Measurements from ENCODE around the gene ZNF48. TPM values are rescaled to one million over a fixed set of nuclear protein-coding genes. Genes with fewer than 3 reads are reported as not detected.
A peak's percentile ranks its signal among the peaks of the same experiment; 100 is the strongest.

ZNF48 gene
- total RNA-seq, 1 experiment from 2014 or later = 46.3 TPM

DNA sequence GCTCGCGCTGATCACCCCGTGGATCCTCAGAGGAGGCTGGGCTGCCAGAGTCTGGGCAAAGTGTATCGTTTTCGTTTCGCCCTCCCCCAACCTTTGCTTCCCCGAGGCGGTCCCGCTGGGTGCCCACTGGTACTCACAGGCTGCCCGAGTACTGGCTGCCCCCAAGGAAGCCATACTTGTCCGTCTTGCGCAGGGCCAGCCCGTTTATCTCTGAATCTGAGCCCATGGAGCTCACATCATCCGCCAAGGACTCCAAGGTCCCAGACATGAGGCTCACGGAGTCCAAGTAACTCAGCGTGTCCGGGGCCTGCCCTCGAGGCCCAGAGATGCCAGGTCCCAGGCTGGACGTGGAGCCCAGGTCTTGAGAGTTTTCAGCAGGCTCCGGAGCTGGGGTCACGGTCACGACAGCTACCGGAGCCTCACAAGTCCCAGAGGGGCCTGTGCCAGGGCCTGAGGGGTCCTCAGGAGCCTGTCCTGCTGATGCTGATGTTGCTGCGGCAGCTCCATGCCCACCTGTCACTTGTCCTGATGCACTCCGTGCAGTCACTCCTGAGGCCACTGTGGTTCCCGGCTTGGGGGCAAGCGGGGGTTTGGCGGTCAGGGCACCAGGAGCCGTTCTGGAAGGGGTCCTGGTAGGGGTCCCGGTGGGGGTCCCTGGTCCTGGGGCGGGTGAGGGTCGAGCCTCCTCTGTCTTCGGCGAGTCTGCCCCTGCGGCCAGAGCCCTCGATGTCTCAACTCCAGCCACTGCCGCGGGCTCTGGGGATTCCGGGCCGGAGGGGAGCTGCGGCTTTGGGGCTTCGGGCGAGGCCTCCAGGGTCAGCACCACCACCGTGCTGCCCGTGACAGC is 25.9 kb upstream of the ZNF48 start:
- no peaks in the 10 kb centered on the region for H3K27me3 ChIP-seq (ENCODE audit: control insufficient read depth, insufficient read depth, low read length)
- DNase-seq = no peak
- H3K4me3 ChIP-seq (ENCODE audit: insufficient read depth, low read depth, low read length) = peak overlapping the region; percentile 62
- H3K36me3 ChIP-seq (replicated peaks; ENCODE audit: control insufficient read depth, insufficient read depth, low read length) = peaks cover 1% of the 10 kb centered on the region

DNA sequence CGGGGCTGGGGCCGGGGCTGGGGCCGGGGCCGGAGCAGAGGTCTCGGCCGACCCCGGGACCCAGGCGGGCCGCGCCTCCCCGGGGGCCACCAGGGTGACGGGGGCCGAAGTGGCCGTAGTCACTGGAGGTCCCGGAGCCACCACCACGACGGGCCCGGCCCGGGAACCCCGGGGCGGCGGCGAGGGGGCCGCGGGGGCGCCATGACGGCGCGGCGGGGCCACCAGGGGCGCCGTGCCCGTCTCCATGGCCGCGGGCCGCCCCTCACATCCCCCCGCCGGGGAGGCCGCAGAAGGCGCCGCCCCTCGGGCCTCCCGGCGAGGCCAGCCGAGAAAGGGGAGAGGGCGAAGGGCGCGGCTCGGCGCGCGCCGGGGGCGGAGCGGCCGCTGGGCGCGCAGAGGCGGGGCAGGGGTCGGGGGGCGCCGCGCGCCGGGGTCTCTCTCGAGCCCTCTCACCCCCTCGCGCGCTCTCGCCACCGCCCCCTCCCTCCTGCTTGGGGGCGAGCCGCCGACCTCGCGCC is 25.2 kb upstream of the ZNF48 start:
- no peak for DNase-seq
- no peaks in the 10 kb centered on the region; the same call in 1 of the 2 replicates for H3K36me3 ChIP-seq (replicated peaks; ENCODE audit: control insufficient read depth, insufficient read depth, low read length)

DNA sequence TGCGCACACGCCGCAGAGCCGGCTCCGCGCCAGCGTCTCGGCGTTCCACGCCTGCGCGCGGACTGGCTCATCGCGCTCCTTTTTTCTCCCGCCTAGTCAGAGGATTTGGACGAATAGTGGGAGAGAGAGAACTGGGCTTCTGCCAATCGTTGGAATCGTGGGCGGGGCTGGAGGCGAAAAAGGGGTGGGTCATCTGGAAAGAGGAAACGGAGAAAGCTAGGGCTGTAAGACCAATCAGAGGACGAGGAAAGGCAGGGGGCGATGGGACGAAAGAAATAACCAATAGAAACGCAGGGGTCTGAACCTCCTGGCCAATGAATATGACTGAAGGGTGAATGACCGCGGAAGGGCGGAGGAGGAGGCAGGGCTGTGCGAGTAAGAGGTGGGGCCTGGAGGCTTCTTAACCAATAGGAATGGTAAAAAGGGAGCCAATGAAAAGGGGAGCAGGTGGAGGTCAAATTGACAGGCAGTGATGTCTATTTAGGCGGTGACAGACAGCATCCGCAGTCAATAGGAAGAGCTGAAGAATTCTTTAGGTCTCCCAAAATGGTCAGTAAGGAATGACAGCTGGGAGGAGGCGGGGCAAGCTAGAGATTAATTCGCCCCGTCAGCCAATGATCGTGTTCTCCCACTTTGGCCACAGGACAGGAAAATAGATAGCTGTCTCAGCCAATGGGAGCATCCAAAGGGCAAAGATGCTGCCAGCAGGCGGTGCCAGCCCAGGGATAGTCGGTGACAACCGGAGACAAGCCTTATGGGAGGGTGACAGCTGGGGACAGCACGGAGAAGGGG is 24.6 kb upstream of the ZNF48 start, which contains the start of gene TBC1D10B:
TSS of gene TBC1D10B (minus strand) at position 39 of the 792 bp plus-strand sequence. CDS start 311 bp downstream, outside the sequence.
- Histone ChIP-seq H3K27me3 (ENCODE audit: control insufficient read depth, insufficient read depth, low read length) (no peaks in the 10 kb centered on the region), H3K36me3 (replicated peaks; ENCODE audit: control insufficient read depth, insufficient read depth, low read length) (no peaks in the 10 kb centered on the region), H3K4me3 (ENCODE audit: insufficient read depth, low read depth, low read length) (peak within 1 kb of the TSS; percentile 62)
- DNase-seq = peak; percentile 98

More for the DNA sequence above, 25.2 kb upstream of the ZNF48 start:
- peak overlapping the region; percentile 62 for H3K4me3 ChIP-seq (ENCODE audit: insufficient read depth, low read depth, low read length)
- H3K27me3 ChIP-seq (ENCODE audit: control insufficient read depth, insufficient read depth, low read length) = no peaks in the 10 kb centered on the region

DNA sequence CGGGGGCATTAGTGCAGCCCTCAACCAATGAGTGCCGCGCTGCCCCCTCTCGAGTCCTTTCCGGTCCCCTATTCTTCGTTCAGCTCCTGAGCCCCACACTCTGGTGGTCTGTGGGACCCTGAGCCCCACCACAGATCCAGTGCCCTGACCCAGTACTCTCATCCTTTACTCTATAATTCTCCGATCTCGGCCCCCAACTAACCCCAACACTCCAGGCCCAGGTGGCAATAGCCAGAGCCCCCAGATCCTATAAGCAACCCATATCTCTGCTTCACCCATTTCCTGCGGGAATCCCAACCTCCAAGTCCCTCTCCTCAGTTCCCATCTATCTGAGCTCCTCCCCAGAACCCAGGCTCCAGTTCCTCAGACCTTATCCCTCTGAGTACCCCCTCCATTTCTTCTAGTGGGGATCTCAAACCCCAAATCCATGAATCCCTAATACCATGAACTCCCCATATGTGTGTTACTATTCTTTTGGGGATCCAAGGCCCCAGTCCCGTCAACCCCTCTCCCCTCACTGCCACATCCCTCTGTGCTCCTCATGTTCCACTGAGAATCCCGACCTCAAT is 23.9 kb upstream of the ZNF48 start:
- DNase-seq = no peak
- Histone ChIP-seq H3K4me3 (ENCODE audit: insufficient read depth, low read depth, low read length) (peak overlapping the region; percentile 43), H3K36me3 (replicated peaks; ENCODE audit: control insufficient read depth, insufficient read depth, low read length) (no peaks in the 10 kb centered on the region), H3K27me3 (ENCODE audit: control insufficient read depth, insufficient read depth, low read length) (no peaks in the 10 kb centered on the region)

DNA sequence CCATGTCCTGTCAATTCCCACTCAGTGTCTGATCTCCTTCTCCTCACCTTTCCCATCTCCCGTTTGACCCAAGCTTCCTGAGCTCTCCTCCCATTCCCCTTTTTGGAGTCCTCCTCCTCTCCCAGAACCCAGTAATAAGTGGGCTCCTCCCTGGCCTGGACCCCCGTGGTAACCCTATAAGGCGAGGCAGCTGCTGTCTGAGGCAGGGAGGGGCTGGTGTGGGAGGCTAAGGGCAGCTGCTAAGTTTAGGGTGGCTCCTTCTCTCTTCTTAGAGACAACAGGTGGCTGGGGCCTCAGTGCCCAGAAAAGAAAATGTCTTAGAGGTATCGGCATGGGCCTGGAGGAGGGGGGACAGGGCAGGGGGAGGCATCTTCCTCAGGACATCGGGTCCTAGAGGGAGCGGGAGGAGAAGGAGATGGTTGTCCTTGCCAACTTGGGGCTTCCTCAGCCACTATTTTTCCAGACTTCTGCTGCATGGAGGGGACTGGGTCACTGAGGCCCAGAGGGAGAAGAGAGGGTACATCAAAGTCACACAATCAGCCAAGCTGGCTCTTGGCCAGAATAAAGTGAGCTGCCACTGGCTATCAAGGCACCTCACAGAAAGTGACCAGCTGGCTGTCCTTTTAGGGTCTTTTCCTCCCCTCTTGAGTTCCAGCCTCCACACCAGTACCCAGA is 23.0 kb upstream of the ZNF48 start:
- Histone ChIP-seq H3K4me3 (ENCODE audit: insufficient read depth, low read depth, low read length) (no peak overlapping the region), H3K36me3 (replicated peaks; ENCODE audit: control insufficient read depth, insufficient read depth, low read length) (no peaks in the 10 kb centered on the region), H3K27me3 (ENCODE audit: control insufficient read depth, insufficient read depth, low read length) (no peaks in the 10 kb centered on the region)
- DNase-seq = no peak

DNA sequence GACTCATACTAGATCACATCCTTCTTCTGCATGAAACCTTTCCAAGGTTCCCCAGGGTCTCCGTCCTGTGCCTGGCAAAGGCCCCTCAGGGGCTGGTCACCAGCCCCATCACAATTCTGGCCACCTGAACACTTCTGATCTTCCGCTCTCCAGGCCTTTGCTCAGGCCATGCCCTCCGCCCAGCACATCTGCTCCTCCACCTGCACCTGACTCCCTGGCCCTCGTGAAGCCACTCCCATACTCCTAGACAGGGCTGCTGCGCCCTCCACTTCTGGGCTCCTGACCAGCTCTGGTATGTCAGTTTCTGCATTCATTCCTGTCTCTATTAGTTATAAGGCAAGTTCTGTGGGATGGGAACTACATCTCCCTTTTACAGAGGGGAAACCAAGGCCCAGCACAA is 22.5 kb upstream of the ZNF48 start:
- Histone ChIP-seq H3K4me3 (ENCODE audit: insufficient read depth, low read depth, low read length) (no peak overlapping the region), H3K36me3 (replicated peaks; ENCODE audit: control insufficient read depth, insufficient read depth, low read length) (no peaks in the 10 kb centered on the region), H3K27me3 (ENCODE audit: control insufficient read depth, insufficient read depth, low read length) (no peaks in the 10 kb centered on the region)
- no peak for DNase-seq

DNA sequence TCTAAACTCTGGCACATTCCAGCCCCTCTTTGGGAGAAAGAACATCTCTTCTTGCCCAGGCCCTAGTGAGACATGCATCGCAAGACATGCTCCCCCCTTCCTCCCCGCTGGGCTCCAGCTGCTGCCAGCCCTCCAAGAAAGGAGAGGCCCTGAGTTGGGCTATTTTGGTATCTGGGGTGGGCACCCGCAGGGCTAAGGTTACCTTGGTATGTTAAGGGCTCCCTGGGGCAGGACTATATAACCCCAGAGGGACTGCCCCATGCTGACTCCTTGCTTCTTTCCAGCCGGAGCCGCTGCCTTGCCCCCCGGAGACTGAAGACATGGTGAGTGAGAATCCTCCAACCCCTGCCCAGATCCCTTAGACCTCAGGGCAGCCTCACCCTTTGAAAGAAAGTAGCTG is 20.7 kb upstream of the ZNF48 start, which contains the start of gene MYL11:
TSS of gene MYL11 (plus strand) at position 265 of the 400 bp plus-strand sequence. CDS start at position 321, 56 bp downstream.
- Histone ChIP-seq H3K27me3 (ENCODE audit: control insufficient read depth, insufficient read depth, low read length) (no peaks in the 10 kb centered on the region), H3K36me3 (replicated peaks; ENCODE audit: control insufficient read depth, insufficient read depth, low read length) (no peaks in the 10 kb centered on the region), H3K4me3 (ENCODE audit: insufficient read depth, low read depth, low read length) (no peak within 1 kb of the TSS)
- no peak for DNase-seq

DNA sequence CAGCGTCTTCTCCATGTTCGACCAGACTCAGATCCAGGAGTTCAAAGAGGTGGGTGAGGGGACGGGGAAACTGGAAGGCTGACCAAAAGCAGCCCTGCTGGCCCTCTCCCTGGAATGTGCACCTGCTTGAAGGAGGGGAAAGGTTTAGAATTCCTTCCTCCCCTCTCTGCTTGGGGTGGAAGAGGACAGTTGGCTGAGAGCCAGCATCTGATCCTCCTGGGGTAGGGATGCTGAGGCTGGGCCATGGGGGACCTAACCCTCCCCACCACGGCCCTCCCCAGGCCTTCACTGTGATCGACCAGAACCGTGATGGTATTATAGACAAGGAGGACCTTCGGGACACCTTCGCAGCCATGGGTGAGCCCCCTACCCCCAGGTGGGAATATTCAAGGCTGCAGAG is 19.4 kb upstream of the ZNF48 start:
- DNase-seq = no peak
- Histone ChIP-seq H3K36me3 (replicated peaks; ENCODE audit: control insufficient read depth, insufficient read depth, low read length) (no peaks in the 10 kb centered on the region), H3K4me3 (ENCODE audit: insufficient read depth, low read depth, low read length) (no peak overlapping the region), H3K27me3 (ENCODE audit: control insufficient read depth, insufficient read depth, low read length) (no peaks in the 10 kb centered on the region)

DNA sequence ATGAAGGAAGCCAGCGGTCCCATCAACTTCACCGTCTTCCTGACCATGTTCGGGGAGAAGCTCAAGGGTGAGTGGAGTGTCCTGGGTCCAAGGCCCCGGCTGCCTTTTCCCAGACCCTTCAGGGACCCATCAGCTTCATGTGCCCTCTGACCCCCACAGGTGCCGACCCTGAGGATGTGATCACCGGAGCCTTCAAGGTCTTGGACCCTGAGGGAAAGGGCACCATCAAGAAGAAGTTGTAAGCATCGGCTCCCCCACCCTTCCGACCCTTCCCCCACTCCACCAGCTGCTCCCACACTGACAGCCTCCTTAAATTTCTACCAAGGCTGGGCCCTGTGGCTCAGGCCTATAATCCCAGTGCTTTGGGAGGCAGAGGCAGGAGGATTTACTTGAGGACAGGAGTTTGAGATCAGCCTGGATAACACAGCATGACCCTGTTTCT is 18.7 kb upstream of the ZNF48 start:
- DNase-seq = no peak
- Histone ChIP-seq H3K4me3 (ENCODE audit: insufficient read depth, low read depth, low read length) (no peak overlapping the region), H3K36me3 (replicated peaks; ENCODE audit: control insufficient read depth, insufficient read depth, low read length) (no peaks in the 10 kb centered on the region), H3K27me3 (ENCODE audit: control insufficient read depth, insufficient read depth, low read length) (no peaks in the 10 kb centered on the region)

DNA sequence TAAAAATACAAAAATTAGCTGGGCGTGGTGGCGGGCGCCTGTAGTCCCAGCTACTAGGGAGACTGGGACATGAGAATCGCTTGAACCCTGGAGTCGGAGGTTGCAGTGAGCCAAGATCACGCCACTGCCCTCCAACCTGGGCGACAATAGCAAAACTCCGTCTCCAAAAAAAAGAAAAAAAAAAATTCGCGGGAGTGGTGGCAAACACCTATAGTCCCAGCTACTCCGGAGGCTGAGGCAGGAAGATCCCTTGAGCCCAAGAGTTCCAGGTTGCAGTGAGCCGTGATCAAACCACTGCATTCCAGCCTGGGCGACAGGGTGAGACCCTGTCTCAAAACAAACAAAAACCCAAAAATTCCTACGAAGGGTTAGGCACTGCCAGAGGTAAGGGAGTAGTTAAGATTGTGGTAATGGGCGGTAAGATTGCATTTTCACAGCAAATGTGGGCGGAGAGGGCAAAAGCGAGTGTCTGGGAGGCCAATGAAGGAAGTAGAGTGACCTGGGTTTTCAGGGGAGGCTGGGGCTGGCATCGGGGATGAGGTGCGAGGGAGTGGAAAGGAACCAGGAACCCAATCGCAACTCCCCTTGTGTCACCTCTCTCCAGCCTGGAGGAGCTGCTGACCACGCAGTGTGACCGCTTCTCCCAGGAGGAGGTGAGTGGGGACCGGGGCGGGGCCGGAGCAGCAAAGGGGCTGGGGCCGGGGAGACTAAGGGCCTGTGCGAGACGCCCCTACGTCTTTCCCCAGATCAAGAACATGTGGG is 18.0 kb upstream of the ZNF48 start:
- Histone ChIP-seq H3K4me3 (ENCODE audit: insufficient read depth, low read depth, low read length) (peak overlapping the region; percentile 68), H3K27me3 (ENCODE audit: control insufficient read depth, insufficient read depth, low read length) (no peaks in the 10 kb centered on the region), H3K36me3 (replicated peaks; ENCODE audit: control insufficient read depth, insufficient read depth, low read length) (no peaks in the 10 kb centered on the region)
- DNase-seq = no peak

DNA sequence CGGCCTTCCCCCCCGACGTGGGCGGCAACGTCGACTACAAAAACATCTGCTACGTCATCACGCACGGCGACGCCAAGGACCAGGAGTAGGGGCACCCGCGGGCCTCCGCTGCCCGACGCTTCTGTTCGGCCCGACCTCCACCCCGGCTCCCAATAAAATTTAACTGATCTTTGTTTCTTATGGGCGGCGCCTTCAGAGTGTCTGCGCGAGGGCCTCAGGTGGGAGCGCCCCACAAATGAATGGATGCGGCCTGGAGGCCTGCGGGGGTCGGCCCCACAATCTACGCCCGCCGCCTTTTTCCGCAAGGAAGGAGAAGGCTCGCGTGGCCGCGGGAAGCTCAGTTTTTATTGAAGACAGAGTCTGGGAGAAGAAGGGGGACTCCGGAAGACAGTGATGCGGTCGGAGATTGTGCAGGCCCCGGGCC is 17.4 kb upstream of the ZNF48 start:
- H3K36me3 ChIP-seq (replicated peaks; ENCODE audit: control insufficient read depth, insufficient read depth, low read length) = no peaks in the 10 kb centered on the region
- DNase-seq = peak; percentile 92

DNA sequence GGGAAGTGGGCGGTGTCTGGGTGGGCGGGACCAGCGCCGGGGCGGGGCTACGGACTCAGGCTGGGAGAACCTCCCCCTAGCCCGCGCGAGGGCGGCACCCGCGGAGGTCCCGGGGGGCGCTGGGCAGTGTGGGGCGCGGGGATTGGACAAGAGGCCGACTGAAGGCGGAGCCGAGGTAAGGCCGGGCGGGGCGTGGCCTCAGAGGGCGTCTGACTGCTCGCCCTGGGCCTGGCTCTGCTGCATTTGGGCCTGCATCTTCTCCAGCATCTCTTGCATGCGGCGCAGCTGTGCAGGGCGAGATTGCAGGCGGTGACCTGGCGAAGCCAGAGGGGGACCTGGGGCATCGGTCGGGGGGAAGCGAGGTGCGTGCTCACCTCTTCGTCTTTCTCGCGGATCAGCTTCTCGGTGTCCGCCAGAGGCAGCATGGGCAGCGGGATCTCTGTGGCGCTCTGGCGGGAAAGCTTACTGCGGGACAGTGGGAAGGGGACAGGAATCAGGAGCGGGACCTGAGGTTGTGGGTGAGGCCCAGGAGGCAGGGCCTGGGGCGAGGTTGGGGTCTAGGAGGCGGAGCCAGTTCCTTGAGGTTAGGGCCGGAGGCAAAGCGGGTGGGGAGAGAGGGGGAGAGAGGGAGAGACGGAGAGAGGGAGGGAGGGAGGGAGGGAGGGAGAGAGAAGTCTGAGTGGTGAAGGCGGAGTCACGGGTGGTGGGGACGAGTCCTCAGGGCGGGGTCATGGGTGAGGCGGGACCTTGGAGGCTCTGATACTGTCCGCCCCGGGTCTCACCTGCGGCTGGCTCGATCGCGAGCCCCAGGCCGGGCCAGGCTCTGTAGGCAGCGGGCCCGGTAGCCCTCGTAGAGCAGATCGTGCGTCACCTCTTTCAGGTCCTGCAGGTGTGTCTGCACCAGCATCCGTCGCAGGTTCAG is 16.7 kb upstream of the ZNF48 start:
- H3K27me3 ChIP-seq (ENCODE audit: control insufficient read depth, insufficient read depth, low read length) = no peaks in the 10 kb centered on the region
- no peaks in the 10 kb centered on the region for H3K36me3 ChIP-seq (replicated peaks; ENCODE audit: control insufficient read depth, insufficient read depth, low read length)
- H3K4me3 ChIP-seq (ENCODE audit: insufficient read depth, low read depth, low read length) = peak overlapping the region; percentile 89
- peak; percentile 100 for DNase-seq

More for the DNA sequence above, 17.4 kb upstream of the ZNF48 start:
- Histone ChIP-seq H3K27me3 (ENCODE audit: control insufficient read depth, insufficient read depth, low read length) (no peaks in the 10 kb centered on the region), H3K4me3 (ENCODE audit: insufficient read depth, low read depth, low read length) (peak overlapping the region; percentile 68)

All from H7 (cell line).